Progenitor cell of endocrine pancreas (in vitro differentiated cells): Measurements from ENCODE around the gene GNLY. TPM values are rescaled to one million over a fixed set of nuclear protein-coding genes. Genes with fewer than 3 reads are reported as not detected.

ENCODE experiments used
- DNase-seq: peaks from one replicate; pipeline ENCODE4 v3.0.0; 2021; ENCODE audit warnings: low spot score; ENCODE audit not compliant: unreplicated experiment
- H3K27ac Mint-ChIP-seq: 2 replicates; pipeline ENCODE4 v1.8.0; 2021; ENCODE audit warnings: mild to moderate bottlenecking, moderate library complexity, mixed read lengths
- H3K27me3 Mint-ChIP-seq: 2 replicates; pipeline ENCODE4 v1.8.0; 2021; ENCODE audit warnings: mixed read lengths
- H3K36me3 Mint-ChIP-seq: 2 replicates; pipeline ENCODE4 v1.8.0; 2022; ENCODE audit warnings: mixed read lengths; ENCODE audit not compliant: insufficient read depth
- H3K4me1 Mint-ChIP-seq: 2 replicates; pipeline ENCODE4 v1.8.0; 2021; ENCODE audit warnings: low read depth, mixed read lengths
- H3K4me3 Mint-ChIP-seq: 2 replicates; pipeline ENCODE4 v1.8.0; 2021; ENCODE audit warnings: low read depth, mild to moderate bottlenecking, moderate library complexity, mixed read lengths
- H3K9me3 Mint-ChIP-seq: 2 replicates; pipeline ENCODE4 v1.8.0; 2021; ENCODE audit warnings: low read depth, mixed read lengths
- total RNA-seq: library from RNA; stranded (reverse); gene quantifications from 2 replicates; pipeline ENCODE4 v1.2.1, GENCODE V29; 2021
- TF ChIP-seq, protein P1 (sequence below): fragments of 200-600 bp; sonication (generic); IDR thresholded peaks from one replicate; pipeline ENCODE4 v1.5.0; 2021; ENCODE audit warnings: antibody characterized with exemption, mild to moderate bottlenecking; ENCODE audit not compliant: unreplicated experiment

The GNLY gene
- total RNA-seq, 1 donor from 2014 or later = not detected

- H3K4me1 Mint-ChIP-seq = no peaks in the 10 kb centered on the region
- no peaks in the 10 kb centered on the region for H3K9me3 Mint-ChIP-seq
- no peak overlapping the region for H3K27ac Mint-ChIP-seq
- DNase-seq = no peak
- TF ChIP-seq, protein P1, sequence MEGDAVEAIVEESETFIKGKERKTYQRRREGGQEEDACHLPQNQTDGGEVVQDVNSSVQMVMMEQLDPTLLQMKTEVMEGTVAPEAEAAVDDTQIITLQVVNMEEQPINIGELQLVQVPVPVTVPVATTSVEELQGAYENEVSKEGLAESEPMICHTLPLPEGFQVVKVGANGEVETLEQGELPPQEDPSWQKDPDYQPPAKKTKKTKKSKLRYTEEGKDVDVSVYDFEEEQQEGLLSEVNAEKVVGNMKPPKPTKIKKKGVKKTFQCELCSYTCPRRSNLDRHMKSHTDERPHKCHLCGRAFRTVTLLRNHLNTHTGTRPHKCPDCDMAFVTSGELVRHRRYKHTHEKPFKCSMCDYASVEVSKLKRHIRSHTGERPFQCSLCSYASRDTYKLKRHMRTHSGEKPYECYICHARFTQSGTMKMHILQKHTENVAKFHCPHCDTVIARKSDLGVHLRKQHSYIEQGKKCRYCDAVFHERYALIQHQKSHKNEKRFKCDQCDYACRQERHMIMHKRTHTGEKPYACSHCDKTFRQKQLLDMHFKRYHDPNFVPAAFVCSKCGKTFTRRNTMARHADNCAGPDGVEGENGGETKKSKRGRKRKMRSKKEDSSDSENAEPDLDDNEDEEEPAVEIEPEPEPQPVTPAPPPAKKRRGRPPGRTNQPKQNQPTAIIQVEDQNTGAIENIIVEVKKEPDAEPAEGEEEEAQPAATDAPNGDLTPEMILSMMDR = no peak
- peaks cover 11% of the 10 kb centered on the region for H3K27me3 Mint-ChIP-seq
- no peak overlapping the region for H3K4me3 Mint-ChIP-seq
- no peaks in the 10 kb centered on the region for H3K36me3 Mint-ChIP-seq
These were observed 3.2 kb upstream of the GNLY start for GRCh38 chr2:85690932-85691331.

DNA sequence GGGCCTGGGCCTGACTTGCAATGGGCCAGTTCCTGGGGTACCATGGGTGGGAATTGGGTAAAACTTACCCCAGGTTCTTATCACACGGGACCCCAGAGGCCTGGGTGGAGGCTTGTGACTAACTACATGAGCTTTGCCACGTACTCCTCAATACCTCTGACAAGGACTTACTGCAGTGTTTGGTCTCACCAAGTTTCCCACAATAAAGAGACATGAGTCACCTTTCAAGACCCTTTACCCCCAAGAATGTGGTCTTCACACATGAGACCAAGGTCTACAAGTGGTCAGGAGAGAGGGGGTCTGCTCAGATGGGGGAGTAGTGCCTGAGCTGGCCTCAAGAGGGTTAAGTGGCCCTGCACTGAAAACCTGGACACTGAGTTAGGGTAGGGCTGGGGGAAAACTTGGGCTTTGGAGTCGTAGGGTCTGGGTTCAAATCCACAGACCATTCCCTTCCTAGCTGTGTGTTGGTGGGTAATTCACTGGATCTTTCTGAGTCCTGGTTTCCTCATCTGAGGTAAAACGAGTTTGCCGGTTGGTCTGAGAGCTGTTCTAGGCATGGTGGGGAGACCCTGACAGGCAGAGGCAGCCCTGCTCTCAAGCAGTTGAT, 2.0 kb upstream of the GNLY start:
- peaks cover 11% of the 10 kb centered on the region for H3K27me3 Mint-ChIP-seq
- no peak overlapping the region for H3K27ac Mint-ChIP-seq
- no peak for DNase-seq
- no peaks in the 10 kb centered on the region for H3K36me3 Mint-ChIP-seq
- no peaks in the 10 kb centered on the region for H3K9me3 Mint-ChIP-seq
- H3K4me1 Mint-ChIP-seq = no peaks in the 10 kb centered on the region
- TF ChIP-seq, protein P1 = no peak
- no peak overlapping the region for H3K4me3 Mint-ChIP-seq

DNA sequence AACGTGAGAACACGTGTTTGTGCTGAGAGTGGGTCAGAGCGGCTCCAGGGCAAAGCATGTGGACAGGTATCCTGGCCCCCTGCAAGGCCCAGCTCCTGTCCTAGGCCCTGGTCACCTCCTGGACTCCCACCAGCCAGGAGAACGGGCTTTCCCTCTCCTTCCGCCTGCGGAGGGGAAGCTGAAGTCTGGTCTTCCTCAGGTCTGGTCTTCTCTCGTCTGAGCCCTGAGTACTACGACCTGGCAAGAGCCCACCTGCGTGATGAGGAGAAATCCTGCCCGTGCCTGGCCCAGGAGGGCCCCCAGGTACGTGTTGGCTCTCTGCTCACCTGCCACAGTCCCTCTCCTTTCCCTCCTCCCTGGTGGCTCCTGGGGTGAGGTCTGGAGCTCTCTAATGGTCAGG, 963 bp downstream of the GNLY start:
- peaks cover 18% of the 10 kb centered on the region for H3K27me3 Mint-ChIP-seq
- DNase-seq = no peak
- H3K4me3 Mint-ChIP-seq = no peak overlapping the region
- TF ChIP-seq, protein P1 = no peak
- H3K9me3 Mint-ChIP-seq = no peaks in the 10 kb centered on the region
- H3K4me1 Mint-ChIP-seq = no peaks in the 10 kb centered on the region
- no peaks in the 10 kb centered on the region for H3K36me3 Mint-ChIP-seq
- H3K27ac Mint-ChIP-seq = peak overlapping the region; percentile 52

- peaks cover 15% of the 10 kb centered on the region for H3K27me3 Mint-ChIP-seq
- H3K27ac Mint-ChIP-seq = no peak overlapping the region
- no peak for DNase-seq
- no peaks in the 10 kb centered on the region for H3K4me1 Mint-ChIP-seq
- TF ChIP-seq, protein P1 = no peak
- no peaks in the 10 kb centered on the region for H3K9me3 Mint-ChIP-seq
- no peak overlapping the region for H3K4me3 Mint-ChIP-seq
- H3K36me3 Mint-ChIP-seq = no peaks in the 10 kb centered on the region
These were observed 1.8 kb downstream of the GNLY start for GRCh38 chr2:85695691-85696668.

- Mint-ChIP-seq H3K27me3 (peaks cover 15% of the 10 kb centered on the region), H3K27ac (no peak overlapping the region), H3K4me3 (no peak overlapping the region), H3K36me3 (no peaks in the 10 kb centered on the region), H3K9me3 (no peaks in the 10 kb centered on the region), H3K4me1 (no peaks in the 10 kb centered on the region)
- TF ChIP-seq, protein P1 = no peak
- DNase-seq = no peak
These were observed 2.9 kb downstream of the GNLY start for GRCh38 chr2:85697096-85697495.
